AG20443 (cell line): ENCODE data around the gene MDH2.
"Not testable (repeated sequence)": the region's sequence is repeated elsewhere in the genome, so short reads cannot be mapped to it uniquely, and the experiment has no call there.

Source experiments
- DNase-seq: peaks from one replicate; pipeline ENCODE4 v3.0.0; 2012; ENCODE audit warnings: low spot score, mixed read lengths

MDH2 gene

DNA sequence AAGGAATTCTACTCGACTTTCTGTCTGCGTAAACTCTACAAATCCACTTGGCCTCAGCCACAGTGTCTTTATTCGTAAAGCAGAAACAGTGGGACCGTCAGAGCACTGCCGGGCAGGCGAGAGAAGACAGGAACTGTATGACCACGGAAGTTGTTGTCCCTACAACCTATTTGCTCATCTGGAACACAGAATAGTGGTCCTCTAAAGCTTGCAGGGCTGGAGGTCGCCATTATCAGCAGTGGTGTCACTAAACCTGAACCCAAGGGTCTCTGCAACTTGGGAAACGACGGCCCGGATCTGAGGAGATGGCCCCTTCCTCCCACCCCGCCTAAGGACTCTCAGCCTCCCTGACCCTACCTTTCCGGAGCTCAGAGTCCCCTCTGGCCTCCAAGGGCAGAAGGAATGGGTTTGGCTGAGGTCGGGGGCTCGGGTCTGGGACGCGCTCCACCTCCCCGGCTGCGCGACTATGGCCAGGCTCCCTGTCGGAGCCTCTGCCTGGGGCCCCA lies 548 bp upstream of the MDH2 start:
- DNase-seq: peak; percentile 33

DNA sequence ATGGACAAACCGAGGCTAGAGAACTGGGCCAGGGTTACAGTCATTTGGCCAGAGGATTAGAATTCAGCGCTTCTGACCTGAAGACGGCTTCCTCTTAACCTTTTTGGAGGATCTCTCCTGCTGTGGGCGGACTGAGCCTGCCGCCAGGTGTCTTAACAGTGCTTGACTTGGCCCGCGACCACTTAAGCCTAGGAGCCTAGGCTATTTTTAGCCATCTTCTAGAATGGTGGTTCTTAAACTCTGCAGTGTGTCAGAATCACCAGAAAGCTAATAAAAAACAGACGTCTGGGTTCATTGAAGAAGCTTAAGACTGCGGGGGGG lies 722 bp downstream of the MDH2 start:
- no peak for DNase-seq

DNA sequence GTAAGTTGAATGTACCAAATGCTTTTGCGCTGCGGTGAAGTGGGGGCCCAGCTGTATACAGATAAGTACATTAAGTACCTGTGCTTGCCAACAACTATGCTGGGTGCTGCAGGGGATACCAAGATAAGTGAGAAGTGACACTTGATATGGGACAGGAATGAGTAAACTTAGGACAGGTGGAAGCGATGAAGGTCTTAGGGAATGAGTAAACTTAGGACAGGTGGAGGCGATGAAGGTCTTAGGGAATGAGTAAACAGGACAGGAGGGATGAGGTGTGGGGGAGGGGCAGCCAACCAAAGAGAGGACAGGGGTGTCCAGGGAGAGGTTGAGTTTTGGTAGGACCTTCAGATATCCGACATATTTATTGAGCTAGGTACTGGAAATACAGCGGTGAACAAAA lies 1.4 kb downstream of the MDH2 start:
- no peak for DNase-seq

DNA sequence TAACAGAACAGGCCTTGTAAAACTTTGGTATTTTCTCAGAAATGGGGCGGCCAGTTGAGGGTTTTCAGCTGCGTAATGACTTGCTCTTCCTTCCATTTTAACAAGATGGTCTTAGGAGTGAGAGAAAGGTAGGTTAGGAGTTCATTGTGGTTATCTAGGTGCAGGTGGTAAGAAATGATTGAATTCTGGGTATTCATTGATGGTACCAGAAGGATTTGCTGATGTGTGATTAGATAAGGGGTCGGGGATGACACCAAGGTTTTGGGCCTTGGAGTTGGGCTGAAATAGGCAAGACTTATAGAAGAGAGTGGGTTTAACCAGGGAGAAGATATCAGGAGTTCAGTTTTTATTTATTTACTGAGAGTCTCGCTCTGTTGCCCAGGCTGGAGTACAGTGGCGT lies 2.6 kb downstream of the MDH2 start:
- DNase-seq: no peak

DNA sequence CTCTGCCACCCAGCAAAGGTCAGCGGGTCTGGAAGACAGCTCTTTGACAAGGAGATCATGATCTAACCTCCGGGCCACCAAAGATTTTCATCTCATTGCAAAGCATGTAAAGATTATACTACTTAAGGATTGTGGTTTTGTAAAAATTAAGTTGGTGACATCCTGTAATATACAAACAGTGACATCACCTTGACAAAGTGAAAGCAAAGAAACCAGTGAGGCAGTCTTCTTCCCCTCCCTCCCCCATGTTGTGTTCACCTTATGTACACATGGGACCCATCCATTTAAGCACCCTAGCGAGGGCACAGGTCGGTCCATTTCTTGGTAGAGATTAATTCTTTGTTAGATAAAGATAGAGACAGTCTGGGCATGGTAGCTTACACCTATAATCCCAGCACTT lies 3.9 kb downstream of the MDH2 start:
- no peak for DNase-seq

DNA sequence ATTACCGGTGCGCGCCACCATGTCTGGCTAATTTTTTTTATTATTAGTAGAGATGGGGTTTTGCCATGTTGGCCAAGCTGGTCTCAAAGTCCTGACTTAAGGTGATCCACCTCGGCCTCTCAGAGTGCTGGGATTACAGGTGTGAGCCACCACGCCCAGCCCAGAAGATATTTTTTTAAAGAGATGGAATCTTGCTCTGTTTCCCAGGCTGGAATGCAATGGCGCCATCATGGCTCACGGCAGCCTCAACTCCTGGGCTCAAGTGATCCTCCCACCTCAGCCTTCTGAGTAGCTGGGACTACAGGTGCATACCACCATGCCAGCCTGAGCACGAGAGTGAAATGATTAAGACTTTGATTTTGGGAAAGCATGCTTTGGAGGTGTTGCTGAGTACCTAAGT lies 4.8 kb downstream of the MDH2 start:
- not testable (repeated sequence) for DNase-seq

DNA sequence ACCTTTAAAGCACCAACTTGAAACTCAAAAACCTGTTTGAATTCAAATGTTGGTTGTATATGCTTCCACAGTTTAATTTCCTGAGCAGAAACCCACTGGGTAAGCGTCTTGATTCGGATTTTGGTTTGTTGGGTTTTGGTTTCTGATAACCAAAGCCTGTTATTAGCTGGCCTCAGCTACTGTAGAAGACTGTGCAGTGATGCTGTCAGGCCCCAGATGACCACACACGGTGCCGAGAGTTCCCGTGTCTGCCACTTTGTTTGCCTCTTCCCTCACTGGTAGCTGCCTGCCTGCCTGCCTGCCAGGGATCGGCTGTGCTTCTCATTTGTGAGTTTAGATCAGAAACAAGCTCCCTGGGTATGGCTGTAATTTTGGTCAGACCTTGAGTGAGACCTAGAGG lies 5.6 kb downstream of the MDH2 start:
- DNase-seq: no peak

DNA sequence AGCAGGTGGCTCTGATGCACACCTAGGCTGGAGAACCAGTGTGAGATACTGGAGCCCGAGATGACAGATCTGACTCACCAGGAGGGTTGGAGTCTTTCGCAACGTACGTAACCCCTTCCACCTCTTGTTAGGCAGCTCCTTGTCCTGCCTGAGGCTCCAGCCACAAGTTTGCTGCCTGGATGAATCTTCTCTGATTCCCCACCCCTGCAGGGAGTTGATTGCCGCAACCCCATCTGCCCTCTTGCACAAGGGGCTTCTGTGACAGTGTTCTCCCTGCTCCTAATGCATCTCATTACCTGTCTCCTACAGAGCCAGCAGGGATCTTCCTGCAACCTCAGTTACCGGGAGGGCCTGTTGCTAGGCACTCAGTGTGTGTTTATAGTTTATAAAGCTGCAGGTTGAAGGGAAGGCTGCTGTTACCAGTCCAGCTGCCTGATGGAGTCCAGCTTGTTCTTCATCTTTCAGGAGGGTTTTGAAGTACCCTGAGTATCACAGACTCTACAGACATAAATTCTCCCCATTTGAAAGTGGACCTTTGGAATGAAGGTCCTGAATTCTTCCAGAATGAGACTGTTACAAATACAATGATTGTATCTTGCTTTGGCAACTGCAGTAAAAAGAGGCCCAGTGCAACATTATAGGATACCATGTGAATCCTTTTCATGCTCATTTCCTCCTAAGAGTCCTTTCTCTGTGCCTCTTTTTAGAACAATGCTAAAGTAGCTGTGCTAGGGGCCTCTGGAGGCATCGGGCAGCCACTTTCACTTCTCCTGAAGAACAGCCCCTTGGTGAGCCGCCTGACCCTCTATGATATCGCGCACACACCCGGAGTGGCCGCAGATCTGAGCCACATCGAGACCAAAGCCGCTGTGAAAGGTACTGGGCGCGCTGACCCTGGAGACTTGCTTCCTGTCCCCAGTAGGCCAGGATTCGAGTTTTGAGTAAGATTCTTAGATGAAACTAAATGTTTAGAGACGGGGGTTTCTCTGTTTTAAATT lies 6.5 kb downstream of the MDH2 start:
- DNase-seq: peak; percentile 35

DNA sequence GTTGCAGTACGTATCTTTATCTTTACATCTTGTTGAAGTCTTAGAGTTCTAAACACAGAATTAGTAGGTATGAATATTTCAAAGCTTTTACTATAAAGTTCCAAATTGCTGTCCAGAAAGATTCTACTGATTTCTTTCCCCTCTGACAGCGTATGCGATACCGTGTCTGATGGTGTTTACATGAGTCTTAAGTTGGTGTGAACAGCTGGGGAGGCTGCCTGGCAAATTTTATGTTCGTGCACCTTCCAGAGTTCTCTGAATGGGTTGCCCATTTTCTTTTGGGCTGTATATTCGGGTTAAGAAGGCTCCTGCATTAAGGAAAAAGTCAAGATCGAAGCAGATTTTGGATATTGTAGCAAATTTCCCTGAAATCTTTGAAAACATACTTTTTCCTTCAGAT lies 8.3 kb downstream of the MDH2 start:
- no peak for DNase-seq

DNA sequence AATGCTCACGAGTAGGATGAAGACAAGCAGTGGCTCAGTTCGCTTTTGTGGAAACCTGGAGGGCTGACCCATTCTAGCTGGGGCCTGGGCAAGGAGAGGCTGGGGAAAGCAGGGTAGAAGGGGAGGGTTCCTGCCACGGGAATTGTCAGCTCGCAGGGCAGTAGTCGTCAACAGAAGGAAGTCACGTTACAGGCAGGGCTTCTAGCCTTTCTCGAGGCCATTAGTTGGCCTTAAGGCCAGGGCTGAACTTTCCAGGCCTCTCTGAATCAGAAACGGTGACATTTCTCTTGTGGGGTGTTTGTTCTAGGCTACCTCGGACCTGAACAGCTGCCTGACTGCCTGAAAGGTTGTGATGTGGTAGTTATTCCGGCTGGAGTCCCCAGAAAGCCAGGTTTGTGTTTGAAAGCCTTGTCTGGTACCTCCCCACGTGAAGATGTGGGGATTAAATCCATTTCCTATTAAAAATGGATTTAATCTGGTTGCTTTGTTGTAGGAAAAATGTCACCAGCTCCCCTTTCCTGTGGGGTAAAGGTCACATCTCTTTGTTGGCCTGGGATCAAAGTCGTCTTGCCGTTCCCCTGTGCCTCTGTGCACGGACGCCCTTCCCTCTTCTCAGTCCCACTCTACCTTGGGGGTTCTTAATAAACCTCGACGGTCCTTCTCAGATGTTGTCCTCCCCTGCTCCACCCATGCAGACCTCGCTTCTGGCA lies 9.4 kb downstream of the MDH2 start:
- DNase-seq: no peak

DNA sequence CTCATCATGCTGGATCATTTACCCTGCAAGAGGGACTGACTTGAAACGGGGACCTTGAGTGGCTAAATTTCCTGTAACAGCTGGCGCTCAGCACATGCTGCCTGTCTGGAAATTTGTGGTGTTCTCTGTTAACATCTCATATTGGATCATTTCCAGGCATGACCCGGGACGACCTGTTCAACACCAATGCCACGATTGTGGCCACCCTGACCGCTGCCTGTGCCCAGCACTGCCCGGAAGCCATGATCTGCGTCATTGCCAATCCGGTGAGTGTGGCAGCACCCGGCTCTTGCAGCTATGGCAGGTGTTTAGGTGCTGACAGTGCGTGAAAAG lies 9.9 kb downstream of the MDH2 start:
- no peak for DNase-seq

DNA sequence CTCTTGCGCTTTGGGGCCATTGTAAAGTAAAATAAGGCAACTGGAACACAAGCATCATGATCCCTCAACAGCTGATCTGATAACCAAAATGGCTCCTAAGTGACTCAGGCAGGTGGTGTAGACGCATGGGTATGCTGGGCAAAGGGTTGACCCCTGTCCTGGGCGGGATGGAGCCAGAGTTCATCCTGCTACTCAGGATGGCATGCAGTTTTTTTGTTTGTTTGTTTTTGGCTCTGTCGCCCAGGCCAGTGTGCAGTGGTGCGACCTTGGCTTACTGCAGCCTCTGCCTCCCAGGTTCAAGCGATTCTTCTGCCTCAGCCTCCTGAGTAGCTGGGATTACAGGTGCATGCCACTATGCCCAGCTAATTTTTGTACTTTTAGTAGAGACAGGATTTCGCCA lies 10.8 kb downstream of the MDH2 start:
- DNase-seq: not testable (repeated sequence)

DNA sequence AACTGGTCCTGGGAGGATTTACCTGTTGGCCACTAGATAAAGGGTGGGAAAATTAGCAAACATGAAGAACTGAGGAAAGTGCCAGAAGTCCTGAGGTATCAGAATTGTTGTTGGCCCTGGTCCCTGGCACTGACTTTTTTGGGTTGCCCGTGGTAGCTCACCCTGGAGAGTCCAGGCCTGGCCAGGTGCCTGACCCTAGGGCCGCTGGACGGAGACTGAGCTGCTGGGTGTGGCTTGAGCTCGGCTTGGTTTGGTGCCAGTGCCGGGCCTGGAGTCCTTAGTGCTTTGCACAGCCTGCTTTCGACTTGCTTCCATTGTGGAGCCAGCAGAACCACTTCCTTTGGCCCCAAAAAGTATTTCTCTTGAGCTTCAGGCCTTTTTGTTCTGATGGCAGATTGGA lies 12.9 kb downstream of the MDH2 start:
- DNase-seq: peak; percentile 38

DNA sequence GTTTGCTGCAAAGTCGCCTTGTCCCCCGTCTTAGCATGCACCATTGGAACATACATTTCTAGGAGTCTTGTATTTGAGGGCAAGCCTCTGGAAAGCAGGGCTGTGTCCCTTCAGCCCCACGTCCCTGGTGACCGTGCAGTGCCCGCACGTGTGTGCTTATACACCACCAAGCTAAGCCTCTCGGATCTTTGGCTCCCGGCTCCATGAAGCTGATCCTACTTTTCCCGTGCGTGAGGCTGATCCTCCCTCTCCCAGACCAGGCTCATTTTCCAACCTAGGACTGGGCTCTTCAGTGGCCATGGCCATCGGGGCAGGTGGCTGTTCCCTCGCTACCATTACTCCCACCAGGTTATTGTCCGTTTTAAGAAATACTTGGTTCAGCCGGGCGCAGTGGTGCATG lies 14.3 kb downstream of the MDH2 start:
- peak; percentile 2 for DNase-seq

DNA sequence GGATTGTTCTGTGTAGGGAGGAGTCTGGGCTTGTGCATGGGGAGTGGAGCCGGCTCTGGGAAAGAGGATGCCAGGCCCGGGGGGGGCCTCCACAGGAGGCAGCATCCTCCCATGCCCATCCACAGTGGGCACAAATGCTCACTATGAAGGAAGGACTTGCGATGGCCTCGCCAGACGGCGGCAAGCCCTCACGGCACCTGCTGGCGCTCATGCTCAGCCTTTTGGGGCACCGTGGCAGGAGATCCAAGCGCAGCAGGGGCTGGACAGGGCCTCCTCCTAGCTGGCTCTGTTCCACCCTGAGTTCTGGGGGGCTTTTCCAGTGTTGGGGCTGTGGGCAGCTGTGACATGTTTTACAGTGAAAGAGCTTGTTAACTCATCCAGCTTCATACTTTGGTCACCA lies 15.2 kb downstream of the MDH2 start:
- DNase-seq: peak; percentile 2

DNA sequence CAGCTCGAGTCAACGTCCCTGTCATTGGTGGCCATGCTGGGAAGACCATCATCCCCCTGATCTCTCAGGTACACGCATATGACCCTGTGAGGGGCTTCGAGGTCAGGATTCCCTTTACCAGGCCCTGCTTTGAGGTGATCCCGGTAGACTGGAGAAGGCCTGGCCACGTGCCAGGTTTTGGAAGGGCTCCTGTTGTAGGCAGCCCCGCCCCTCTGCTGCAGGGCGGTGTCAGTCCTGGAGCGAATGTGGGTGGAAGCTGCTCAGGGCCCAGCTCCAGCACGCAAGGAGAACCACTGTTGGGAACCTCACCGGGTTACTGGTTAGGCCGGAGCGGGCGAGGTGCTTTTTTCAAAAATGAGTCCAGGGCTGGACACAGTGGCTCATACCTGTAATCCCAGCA lies 15.6 kb downstream of the MDH2 start:
- DNase-seq: peak; percentile 28

DNA sequence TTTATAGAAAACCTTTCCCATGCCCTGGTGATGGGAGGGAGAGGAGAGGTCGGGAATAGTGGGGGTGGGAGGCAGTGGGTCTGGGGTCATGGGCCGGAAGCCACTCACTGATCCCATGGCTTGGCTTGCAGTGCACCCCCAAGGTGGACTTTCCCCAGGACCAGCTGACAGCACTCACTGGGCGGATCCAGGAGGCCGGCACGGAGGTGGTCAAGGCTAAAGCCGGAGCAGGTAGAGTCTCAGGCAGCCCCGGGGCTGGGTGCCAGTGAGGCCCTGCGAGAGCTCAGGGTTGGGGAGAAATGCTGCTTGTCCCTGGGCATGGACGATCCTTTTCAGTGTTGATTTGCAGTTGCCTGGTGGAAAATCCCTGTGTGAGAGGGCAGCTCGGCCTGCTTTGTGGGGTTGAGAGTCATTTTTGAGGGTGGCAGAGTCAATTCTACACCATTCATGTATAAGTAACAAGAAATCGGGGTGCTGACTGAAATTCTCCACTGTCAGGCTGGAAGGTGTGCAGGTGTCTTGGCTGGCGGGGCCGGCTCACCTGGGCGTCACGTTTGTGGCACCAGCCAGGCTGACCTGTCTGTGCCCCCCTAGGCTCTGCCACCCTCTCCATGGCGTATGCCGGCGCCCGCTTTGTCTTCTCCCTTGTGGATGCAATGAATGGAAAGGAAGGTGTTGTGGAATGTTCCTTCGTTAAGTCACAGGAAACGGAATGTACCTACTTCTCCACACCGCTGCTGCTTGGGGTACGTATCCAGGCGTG lies 16.5 kb downstream of the MDH2 start:
- peak; percentile 1 for DNase-seq

DNA sequence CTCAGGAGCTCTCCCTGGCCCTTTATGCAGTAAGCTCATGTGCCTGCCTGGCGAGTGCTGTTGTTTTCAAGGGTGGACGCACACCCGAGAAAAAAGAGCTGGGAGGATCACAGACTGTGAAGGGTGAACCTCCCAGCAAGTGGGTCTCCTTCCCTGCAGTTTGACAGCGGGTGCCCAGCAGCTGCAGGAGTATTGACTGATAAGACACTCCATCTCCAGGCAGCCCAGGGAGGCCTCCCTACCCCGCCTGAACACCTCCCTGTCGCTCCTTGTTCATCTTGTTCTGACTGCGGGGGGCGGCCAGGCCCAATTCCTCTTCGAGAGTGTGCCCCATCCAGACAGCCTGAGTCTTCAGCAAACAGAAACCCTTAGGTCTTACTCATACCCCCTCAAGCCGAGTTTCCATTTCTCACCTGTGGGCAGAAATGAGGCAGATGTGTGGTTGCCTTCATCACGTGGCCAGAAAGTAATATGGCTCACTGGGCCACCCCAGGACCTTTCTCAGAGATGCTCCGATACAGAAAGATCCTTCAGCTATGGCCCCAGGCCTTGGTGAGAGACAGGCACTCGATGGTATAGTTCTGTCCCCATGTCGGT lies 17.2 kb downstream of the MDH2 start:
- peak; percentile 2 for DNase-seq

DNA sequence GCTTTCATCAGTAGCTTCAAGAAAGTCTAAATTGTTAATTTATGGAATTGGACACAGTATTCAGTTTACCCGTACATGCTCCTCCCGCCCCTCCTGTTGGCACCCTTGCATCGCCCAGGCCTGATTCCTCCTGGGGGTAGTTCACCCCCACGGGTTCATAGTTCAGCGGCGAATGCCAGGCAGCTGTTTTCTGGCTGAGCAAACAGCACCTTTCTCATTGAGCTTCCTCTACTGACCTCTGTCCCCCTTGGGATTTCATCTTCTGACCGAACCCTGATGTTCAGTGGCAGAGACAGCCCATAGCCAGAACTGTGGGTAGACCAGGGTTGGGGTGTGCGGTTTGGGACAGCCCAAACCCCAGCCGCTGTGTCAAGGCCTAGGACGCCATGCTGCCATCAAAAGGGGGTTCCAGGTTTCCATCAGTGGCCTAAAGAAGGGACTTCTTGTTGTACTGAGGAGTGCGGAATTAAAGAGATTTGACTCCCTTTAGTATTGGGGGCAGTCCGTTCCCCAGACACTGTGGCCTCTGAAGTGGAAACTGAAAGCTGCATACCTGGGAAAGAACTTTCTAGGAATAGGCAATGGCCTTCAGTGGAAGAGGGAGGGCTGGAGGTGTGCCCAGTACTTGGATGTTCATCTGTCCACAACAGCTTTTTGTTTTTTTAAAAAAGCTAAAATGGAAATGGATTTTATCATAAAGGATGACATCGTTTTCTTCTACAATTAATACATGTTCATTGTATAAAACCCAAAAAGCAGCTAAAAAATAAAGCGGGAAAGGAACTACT lies 19.0 kb downstream of the MDH2 start:
- DNase-seq: peak; percentile 2

DNA sequence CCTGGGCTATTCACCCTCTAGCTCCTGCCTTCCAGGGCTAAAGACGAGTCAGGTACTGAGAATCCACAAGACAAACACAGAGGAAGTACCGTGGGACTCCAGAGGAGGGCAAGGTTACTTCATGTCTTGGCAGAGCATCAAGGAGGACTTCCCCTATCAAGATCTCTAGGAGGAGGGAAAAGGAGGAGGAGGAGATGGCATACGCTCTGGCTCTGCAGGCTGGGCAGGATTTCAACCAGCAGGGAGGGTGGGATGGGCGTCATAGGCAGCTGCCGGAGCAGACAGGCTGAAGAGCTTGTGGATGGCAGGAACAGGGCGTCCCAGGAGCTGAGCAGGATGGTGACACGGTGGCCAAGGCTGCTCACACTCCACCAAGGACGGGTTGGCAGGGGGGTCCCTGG lies 21.3 kb downstream of the MDH2 start:
- DNase-seq: peak; percentile 77
